Mucosa of gallbladder (tissue), 1 donor: ENCODE measurements around the gene STX3. TPM values are rescaled to one million over a fixed set of nuclear protein-coding genes. Genes with fewer than 3 reads are reported as not detected.

Experiments
- DNase-seq: peaks from one replicate; pipeline ENCODE4 v3.0.0-alpha.2; 2020; ENCODE audit warnings: low spot score
- total RNA-seq: library from RNA; stranded (reverse); gene quantifications from one replicate; pipeline ENCODE4 v1.2.1, GENCODE V29; 2021
- donor health status: DM: no; HTN: no; CAD: no.

STX3 gene
- 82.7 TPM for total RNA-seq

DNA sequence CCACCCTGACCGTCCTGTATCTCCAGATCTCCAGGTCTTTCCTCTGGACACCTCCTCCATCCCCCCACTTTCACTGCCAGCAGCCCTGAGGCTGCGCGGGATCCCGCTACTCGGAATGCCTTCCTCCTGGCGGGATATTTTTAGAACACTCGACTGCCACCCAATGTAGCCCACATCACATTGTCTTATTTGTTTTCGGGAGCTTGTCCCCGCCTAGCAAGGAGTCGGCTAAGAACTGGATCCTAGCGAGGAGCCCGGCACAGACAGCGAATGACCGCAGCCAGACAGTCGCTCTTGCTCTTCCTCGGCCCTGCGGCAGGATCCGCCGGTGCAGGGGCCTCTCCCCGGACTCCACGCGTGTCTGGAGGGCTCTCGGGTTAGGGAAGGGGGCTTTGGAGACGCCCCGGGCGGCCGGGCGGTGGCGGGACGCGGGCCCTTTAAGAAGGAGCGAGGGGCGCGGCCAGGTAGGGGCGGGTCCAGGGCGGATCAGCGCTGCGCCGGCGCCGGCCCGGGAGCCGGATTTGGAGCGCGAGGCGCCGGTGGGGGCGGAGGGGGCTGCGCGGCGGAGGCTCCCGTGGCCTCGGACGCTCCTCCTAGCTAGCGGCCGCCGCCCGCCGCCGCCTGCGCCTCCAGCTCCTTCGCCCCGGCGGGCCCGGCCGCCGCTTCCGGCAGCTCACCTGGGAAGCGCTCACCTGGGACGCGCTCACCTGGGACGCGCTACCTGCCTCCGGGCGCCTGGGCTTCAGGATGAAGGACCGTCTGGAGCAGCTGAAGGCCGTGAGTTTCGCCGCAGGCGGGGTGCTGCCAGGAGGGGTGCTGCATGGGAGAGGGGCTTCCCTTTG lies at the start of gene STX3:
Gene STX3 (plus strand): TSS at position 518 of the 842 bp plus-strand sequence. CDS start 230 bp downstream, at position 748.
- DNase-seq: peak; percentile 76

DNA sequence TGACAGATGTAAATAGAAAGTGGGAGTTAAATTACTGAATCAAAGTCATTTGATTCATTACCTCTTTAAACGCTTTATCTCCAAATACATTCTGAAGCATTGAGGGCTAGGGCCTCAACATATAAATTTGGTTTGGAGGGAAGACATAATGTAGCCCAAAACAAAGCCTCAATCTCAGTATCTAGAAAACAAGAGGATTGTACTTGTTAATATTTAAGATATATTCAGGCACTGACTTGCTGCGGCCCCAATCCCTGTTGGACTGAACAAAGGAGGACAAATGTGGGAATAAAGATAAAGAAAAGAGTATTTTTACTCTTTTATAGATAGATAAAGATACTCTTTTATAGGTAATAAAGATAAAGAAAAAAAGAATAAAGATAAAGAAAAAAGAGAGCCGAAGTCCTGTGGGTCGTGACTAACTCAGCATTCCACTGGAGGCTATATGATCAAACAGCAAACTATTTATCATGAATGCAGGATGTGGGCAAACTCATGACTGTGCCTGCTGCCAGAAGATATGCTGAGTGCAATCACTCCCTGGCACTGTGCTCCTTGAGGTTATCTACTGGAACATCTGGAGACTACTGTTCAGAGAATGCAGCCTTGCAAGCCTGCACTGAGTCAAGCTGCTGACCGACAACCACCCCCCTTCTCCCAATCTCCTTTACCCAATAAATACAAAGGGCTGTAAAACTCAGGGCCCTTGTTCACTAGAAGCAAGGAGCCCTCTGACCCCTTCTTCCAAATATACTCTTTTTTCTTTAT lies 48.5 kb upstream of the STX3 start:
- no peak for DNase-seq

DNA sequence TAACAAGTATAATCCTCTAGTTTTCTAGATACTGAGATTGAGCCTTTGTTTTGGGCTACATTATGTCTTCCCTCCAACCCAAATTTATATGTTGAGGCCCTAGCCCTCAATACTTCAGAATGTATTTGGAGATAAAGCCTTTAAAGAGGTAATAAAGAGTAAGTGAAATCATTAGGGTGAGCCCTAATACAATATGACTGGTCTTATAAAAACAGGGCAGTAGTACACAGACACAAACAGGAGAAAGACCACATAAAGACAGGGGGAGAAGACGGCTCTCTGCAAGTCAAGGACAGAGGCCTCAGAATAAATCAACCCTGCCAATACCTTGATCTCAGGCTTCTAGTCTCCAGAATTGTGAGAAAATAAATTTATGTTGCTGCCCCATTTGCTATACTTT lies 47.8 kb upstream of the STX3 start:
- DNase-seq: no peak

DNA sequence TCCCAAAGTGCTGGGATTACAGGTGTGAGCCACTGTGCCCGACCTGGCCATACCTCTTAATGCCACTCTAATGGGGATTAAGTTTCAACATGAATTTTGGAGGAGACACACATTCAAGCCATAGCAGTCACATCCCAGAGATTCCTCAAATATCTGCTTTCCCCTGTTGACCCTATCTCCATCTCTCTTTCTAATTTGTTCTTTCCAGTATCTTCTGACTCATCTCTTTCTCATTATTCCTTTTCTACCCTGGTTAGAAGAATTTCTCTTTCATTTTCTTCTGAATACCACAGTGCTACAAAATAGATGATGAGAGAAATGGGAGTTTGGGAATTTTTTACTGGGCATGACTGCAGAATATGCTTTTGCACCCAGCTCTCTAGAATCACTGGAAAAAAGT lies 46.6 kb upstream of the STX3 start:
- DNase-seq: no peak

DNA sequence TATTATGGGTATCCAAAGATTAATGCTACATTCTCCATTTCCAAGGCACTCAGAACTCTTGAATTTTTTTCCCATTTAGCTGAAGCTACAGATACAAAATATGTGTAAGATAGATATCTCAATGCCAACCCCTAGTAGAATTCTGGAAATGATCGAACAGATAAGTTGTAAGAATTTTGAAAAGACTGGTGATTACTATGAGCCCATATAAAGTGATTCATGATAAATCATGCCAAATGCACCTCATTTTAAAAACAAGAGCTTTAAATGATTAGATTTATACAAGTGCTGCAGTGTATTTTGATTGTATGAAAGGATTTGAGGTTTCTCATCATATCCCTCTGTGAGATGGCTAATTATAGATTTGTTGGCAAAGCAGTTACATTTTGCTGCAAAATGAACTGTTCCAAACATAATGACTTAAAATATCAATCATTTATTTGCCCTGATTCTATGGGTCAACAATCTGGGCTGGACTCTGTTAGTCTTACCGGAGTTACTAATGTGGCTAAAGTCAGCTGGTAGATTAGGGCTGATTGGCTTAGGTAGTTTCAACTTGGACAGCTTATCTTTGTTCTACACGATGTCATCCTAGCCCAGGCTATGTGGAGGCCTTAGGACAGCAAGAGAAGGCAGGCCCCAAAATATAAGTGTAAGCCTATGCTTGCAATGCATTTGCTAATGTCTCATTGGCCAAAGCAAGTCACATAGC lies 44.9 kb upstream of the STX3 start:
- DNase-seq: no peak

DNA sequence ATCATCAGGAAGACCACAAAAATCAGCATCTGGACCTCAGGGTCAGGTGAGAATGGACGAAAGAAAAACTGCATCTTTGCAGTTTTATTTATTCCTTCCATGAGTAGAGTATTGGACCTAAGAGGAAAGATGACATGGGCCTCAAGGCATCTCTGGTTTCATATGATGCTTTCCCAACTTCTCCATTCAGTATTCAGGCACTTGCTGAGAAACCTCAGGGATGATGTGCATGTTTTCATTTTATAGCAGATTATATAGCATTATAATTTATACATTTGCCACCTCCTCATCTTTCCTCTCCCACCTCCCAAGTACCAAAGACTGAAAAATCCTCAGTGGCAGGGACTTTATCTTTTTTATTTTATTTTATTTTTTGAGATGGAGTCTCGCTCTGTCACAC lies 41.4 kb upstream of the STX3 start, which contains the start of gene OR10V1:
Gene OR10V1 (minus strand): TSS at position 101 of the 400 bp plus-strand sequence. CDS start 0 bp downstream, at position 101.
- no peak for DNase-seq

DNA sequence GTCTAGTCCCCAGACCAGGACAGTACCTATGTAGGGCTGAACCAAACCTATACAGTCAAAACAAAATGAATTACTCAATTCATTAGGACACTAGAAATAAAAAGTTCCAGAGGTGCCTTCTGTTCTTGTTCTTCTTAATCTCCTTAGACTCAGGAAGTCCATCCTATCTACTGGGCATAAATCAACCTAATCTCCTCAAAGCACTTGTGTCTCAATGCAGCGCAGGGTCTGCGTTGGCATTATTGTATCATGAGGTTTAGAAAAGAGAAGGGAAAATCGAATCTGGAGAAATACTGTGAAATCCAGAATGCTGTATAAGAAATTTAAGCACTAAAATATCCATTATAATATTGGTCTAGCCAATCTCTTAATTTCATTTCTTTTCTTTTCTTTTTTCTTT lies 39.1 kb upstream of the STX3 start:
- no peak for DNase-seq

DNA sequence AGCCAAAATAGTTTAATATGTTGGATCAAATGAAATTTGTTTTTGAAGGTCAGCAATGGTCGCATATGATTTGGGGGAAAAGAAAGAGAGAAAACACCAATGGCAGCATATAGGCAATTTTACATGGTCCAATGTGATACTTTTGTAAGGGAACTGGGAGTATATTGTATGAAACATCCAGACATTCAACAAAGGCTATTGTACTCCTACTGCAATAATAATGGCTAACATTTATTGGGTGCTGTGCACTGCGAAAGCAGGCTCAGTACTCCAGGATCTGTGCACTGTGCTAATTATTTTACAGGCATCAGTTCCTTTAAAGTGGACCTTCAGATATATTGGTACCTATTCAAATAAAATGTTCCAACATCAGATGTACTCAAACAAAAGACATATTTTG lies 35.6 kb upstream of the STX3 start:
- DNase-seq: no peak

DNA sequence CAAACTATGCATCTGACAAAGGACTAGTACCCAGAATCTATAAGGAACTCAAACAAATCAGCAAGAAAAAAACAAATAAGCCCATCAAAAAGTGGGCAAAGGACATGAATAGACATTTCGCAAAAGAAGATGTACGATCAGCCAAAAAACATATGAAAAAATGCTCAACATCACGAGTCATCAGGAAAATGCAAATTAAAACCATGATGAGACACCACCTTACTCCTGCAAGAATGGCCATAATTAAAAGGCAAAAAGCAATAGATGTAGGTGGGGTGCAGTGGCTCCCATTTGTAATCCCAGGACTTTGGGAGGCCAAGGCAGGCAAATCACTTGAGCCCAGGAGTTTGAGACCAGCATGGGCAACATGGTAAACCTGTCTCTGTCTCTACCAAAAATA lies 31.1 kb upstream of the STX3 start:
- DNase-seq: no peak

DNA sequence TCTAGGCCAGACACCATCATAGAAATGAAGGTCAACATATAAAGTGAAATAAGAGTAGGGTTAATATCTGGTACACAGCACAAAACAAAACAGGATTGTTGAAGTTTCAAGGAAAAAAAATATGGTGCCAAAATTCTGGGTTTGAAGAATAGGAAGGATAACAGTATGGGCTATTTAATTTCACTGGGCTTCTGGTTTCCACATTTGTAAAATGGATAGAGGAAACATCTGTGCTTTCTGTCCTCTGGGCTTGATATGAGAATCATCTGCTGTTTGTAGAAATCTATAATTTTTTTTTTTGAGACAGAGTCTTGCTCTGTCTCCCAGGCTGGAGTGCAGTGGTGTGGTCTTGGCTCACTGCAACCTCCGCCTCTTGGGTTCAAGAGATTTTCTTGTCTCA lies 27.8 kb upstream of the STX3 start:
- no peak for DNase-seq

DNA sequence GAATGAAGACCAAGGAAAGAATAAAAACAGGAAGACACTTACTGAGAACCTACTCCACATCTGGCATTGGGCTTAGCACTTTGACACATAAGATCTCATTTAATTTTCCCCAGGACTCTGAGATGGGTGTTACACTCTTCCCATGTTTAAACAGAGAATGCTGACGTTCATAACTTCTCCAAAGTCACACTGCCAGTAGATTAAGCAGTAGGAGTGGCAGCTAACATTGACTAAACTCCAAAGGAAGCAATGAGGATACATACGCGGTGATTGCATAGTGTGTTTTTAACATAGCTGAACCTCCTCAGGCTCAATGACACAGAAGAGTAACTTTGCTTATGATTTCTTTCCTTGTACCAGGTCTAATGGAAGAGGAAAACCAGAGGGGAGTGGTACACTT lies 27.0 kb upstream of the STX3 start:
- no peak for DNase-seq

DNA sequence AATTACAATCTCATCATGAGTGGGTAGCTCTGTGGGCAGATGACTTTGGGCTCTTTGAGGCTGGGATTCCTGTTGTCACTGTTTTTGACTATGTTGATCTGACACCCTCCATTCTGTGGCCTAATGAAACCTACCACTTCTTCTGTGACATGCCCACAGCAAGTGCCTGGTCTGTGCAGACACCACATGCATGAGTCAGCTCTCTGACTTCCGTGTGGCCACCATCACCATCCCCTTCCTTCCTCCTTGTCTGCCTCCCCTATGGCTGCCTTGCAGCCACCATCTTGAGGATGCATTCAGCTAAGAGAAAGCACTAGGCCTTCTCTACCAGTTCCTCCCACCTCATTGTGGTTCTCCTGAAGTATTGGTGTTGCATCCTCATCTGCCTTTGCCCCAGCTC lies 26.3 kb upstream of the STX3 start:
- DNase-seq: no peak

DNA sequence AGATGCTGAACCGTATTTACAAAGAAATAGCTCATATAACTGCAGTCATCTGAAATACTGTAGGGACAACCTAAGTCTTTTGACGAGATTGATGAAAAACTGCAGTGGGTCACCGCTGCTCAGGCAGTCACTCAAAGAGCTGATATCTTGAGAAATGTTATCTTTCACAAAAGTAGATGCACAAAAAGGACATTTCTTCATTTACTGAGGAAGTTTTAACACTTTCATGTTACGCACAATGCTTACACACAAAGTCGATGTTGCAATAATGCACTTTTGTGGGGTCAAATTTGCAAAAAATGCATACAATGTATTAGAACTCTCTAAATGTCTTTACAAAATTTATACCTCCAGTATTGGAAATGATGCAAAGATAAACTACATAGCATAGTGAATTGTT lies 25.3 kb upstream of the STX3 start:
- no peak for DNase-seq

DNA sequence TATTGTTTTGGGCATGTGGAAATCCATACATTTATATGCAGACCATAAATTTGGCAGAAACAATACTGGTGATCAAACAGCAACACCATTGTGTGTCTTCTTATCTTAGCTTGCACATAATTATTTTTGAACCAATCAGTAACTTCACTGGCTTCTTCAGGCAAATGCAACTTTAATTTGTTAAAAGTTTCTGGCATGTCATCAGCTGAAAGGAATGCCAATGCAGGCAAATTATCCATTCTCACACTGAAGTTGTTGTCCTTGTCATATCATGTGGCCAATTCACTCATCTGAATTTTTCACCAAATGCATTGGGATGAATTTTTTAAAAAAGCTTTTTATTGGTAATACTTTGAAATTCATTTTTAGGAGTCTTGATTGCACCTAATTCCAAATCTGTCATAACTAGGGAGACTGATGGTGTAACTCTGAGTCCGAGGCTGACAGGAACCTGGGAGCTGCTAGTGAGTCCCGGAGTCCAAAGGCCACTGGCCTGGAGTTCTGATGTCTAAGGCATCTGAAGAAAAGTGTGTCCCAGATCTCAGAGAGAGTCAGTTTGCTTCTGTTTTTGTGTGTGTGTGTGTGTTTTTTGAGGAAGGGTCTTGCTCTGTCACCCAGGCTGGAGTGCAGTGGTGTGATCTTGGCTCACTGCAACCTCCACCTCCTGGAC lies 24.1 kb upstream of the STX3 start:
- DNase-seq: peak; percentile 11

DNA sequence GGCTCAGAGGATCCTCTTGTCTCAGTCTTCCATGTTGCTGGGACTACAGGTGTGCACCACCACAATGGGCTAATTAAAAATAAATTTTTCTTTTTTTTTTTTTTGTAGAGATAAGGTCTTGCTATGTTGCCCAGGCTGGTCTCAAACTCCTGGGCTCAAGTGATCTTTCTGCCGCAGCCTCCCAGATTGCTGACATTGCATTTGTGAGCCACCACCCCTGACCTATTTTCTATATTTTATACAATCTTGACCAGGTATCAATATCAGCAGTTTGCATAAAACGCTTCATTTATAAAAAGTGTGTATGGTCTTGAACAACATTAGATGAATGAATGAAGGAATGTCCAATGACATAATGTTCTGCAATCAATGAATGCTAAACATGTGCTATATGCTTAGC lies 9.1 kb upstream of the STX3 start:
- DNase-seq: no peak

DNA sequence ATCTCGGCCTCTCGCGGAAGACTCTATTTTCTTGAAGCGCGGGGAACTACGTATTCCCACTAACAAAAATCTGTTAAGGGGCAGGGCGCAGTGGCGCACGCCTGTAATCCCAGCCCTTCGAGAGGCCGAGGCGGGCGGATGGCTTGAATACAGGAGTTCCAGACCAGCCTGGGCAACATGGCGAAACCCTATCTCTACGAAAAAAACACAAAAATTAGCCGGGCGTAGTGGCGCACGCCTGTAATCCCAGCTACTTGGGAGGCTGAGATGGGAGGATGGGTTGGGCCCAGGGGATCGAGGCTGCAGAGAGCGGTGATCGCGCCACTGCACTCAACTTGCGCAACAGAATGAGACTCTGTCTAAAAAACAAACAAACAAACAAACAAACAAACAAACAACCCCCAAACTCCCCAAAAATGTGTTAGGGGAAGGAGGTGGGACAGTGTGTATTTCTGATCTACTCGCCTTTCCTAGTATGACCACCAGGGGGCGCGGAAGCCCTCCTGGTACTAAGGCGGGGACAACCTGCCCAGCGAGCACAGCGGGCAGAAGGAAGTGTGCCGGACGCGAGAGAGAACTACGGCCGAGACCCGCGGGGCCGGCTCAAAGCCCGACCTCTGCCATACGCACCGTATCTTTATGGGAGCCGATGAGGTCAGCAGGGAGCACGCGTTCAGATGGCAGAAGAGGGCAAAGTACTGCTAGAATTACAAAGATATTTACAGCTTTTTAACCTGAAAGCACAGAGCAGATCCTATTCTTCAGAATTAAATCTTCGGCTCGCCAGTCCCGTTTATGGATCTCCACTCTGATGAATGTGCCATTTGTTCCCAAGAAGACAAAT lies 1.3 kb upstream of the STX3 start:
- DNase-seq: peak; percentile 91

DNA sequence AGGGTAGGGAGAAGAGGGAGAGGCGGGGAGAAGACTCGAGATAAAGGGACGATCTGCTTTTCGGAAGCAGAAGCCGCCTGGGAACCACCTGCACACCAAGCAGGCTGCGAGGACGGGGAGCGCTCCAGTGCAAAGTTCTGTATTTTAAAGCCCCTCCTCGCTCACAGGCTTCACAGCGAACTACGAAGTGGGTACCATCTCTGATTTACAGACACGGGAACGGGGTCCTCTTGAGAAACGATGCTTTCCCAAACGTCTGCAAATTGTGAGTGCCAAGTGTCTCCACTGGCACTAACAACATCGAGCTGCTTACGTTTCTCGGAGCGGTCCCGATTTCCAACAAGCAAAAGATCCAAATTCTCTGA lies 700 bp upstream of the STX3 start:
- DNase-seq: no peak

DNA sequence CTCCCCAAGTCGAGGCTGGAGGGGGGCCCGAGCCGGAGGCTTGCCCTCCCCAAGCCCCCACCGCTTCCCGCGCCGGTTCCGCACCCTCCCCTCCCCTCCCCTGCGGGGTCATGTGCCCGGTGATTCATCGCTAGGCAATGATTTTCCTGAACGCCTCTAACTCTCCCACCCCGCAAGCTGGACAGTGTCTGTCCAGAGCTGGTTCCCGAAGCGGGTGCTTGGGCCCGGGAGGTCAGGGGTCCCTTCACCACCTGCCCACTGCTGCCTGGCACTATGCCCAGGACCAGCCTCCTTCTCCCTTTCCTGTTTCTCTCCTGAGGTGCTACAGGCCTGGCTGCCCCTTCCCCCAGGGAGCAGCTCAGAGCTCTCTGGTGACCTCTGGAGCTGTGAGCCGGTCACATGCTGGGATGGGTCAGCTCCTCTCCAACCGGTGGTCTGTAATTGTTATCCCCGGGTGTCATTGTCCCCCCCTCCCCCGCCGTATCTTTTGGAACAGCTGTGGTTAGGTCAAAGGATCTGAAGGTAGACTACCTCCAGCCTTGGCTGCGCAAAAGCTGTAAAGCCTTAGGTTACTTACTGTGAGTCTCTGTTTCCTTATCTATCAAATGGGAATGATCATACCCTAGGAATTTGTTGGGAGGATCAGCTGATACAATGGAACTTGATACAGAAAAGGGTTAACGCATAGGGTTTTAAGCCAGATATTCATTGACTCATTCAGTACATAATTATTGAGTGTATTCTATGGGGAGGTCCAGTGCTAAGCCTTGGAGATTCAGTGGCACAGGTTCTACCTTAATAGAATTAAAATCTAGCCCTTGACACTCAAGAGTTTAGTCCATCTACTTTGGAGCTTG lies 753 bp downstream of the STX3 start:
- peak; percentile 86 for DNase-seq

DNA sequence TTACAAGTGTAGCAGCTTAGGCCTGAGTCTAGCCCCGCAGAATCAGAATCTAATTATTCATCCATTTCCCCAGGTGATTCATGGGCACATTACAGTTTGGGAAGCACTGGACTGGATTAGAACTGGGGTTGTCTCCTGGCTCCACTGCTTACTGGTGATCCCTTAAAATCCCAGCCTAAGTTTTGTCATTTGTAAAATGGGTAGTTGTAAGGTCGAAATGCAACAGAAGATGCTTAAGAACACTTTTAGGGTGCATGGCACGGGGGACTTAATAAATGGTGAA lies 1.3 kb downstream of the STX3 start:
- no peak for DNase-seq

DNA sequence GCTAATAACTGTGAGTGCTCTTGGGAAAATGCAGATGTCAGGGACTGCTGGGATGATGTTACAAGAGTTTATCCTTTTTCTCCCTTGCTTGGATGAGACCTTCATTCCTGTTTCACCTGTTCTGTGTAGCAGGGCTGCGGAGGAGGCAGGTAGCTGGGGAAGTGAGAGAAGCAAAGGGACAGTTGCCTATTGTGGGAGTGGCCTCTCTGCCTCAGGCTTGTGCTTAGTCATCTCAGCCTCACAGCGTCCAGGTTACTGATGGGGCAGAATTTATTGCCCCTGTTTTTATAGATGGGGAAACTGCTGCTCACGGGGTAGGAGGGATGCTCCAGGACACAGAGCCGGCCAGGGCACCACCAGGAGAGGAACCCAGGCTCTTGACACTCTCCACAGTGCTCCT lies 1.7 kb downstream of the STX3 start:
- peak; percentile 57 for DNase-seq
